LNCaP clone FGC (cell line): ENCODE data around the gene SMAD5.

Source experiments
- DNase-seq: peaks from one replicate; pipeline ENCODE4 v3.0.0-alpha.2; 2011; ENCODE audit warnings: low read depth
- H3K4me3 ChIP-seq: 2 replicates; pipeline ENCODE4 v1.5.1; 2011; ENCODE audit warnings: mild to moderate bottlenecking, low read depth, low read length, control low read depth
- CTCF ChIP-seq: IDR thresholded peaks from 2 replicates; pipeline ENCODE4 v1.5.1; 2012; ENCODE audit warnings: mild to moderate bottlenecking; ENCODE audit not compliant: control insufficient read depth, insufficient read depth; ENCODE audit errors: extremely low read depth

The SMAD5 gene

GRCh38 chr5:136094189-136094912 is 38.3 kb upstream of the SMAD5 start:
- no peak for DNase-seq
- no peak overlapping the region for H3K4me3 ChIP-seq
- no peak for TF ChIP-seq CTCF

DNA sequence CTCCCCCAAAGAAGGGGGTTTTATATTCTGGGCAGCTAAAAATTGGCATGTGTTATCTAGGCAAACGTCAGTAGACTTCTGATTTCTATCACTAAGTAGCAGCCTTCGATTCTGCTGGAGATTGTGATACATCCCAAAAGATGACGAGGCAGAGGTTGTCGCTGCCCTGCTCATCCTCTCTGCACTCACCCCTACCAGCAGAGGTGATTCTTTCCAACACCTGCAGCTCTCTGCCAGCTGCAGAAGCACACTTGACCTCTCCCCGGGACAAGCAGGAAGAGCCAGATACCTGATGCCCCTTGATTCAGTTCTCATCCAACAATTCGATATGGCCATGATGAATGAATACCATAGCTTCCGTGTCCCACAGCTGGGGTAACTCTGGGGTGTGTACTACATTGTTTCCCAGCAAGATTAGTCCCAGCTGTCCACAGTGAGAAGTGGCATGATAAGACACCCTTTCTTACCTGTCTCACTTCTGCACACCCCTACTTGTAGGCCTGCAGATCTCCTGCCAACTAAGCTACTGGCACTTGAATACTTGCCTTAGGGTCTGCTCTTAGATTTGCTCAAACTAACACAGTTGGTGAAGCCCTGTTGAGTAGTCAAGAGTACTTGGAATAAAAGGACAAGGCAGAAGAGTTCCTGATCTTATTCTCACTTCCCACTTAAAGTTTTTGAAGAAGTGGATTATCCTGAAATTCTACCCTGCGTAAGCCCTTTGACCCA is 37.6 kb upstream of the SMAD5 start:
- no peak for TF ChIP-seq CTCF
- no peak overlapping the region for H3K4me3 ChIP-seq
- no peak for DNase-seq

DNA sequence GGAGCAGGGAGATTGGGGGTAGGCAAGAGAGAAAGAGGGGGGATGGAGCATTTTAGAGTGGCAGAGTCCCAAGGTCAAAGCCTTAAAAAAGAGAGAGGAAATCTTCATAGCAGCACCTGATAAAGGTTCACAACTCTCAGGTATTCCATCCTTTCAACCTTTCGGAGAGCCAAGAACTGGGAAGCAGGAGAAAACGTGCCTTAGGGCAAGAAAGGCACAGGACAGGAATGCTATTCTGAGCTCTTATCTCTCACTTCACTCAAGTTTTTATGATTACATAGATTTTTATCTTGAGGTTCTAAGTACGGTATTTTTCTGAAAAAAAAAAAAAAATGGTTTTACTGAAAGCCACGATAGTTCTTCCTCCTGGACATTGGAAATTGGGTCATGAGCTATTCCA is 34.5 kb upstream of the SMAD5 start:
- no peak overlapping the region for H3K4me3 ChIP-seq
- DNase-seq, result no peak
- no peak for TF ChIP-seq CTCF

- TF ChIP-seq CTCF, result no peak
- no peak overlapping the region for H3K4me3 ChIP-seq
- DNase-seq, result no peak
Measured at GRCh38 chr5:136099870-136100269, 32.8 kb upstream of the SMAD5 start.

DNA sequence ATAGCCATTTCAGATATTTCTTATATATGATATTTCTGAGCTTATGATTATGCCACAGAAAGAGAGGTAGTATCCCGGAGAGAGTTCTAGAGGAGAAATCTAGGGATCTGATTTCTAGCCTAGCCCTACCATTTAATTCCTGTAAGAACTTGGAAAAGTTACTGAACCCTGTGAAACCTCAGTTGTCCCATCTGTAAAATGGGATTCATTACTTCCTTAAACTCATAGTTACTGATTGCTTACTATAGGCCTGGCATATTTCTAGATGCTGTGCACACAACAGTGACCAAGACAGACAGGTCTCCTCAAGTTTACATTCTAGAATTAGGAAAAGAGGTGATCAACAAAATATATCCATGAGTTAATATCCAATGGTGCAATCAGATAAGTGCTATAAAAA is 30.8 kb upstream of the SMAD5 start:
- no peak for TF ChIP-seq CTCF
- no peak for DNase-seq
- H3K4me3 ChIP-seq, result no peak overlapping the region

DNA sequence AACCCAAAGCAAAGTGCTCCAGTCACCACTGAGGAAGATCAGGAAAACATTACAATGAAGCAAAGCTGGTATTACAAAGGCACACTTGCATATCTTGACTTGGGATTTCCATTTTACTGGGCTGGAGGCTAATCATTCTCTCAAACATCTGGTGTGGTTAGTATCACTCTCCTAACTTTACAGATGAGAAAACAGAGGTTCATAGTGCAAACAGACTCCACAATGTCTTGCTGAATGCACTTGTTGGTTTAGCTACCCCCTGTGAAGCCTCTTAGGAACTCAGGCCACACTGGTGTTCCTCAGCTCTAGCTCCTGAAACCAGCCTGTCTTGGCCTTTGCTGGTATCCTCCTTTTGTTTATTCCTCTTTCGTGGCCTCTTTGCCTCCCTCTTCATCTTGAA is 29.5 kb upstream of the SMAD5 start:
- no peak for DNase-seq
- no peak for TF ChIP-seq CTCF

More for the DNA sequence above, 29.5 kb upstream of the SMAD5 start:
- no peak overlapping the region for H3K4me3 ChIP-seq
